Measurements from ENCODE around the gene GAS1.

- TF ChIP-seq CTCF (IDR thresholded peaks at IDR 0.05): no peak
- TF ChIP-seq POLR2A (IDR thresholded peaks at IDR 0.05): no peak
Measured at GRCh38 chr9:86990290-86990689, 43.0 kb upstream of the GAS1 start.

Measured in transverse colon (tissue), 3 donors.